OCI-LY1 (cell line): ENCODE measurements around the gene QKI.

ENCODE experiments used
- H2AFZ ChIP-seq: fragments of 200-600 bp; sonication (generic), shearing (Covaris generic); 2 replicates; pipeline ENCODE4 v1.6.0; 2014; ENCODE audit warnings: antibody characterized with exemption, mild to moderate bottlenecking, low read length
- H3F3A ChIP-seq: fragments of 200-600 bp; sonication (generic), shearing (Covaris generic); 2 replicates; pipeline ENCODE4 v1.6.0; 2014; ENCODE audit warnings: mild to moderate bottlenecking, antibody characterized with exemption, low read length, moderate library complexity; ENCODE audit not compliant: insufficient read depth
- H3K27ac ChIP-seq: fragments of 200-600 bp; sonication (generic); 2 replicates; pipeline ENCODE4 v1.5.1; 2014; ENCODE audit warnings: low read length, mixed run types, mild to moderate bottlenecking, low read depth; ENCODE audit not compliant: poor library complexity, severe bottlenecking
- H3K27me3 ChIP-seq: fragments of 200-600 bp; sonication (generic); 2 replicates; pipeline ENCODE4 v1.6.0; 2014; ENCODE audit warnings: antibody characterized with exemption, mild to moderate bottlenecking, low read length, moderate library complexity; ENCODE audit not compliant: insufficient read depth
- H3K36me3 ChIP-seq: fragments of 200-600 bp; sonication (generic); 2 replicates; pipeline ENCODE4 v1.6.1; 2014; ENCODE audit warnings: mild to moderate bottlenecking, antibody characterized with exemption, low read length, moderate library complexity, mixed read lengths; ENCODE audit not compliant: insufficient read depth
- H3K4me1 ChIP-seq: fragments of 200-600 bp; sonication (generic); 2 replicates; pipeline ENCODE4 v1.5.1; 2014; ENCODE audit warnings: mild to moderate bottlenecking, low read length, moderate library complexity; ENCODE audit not compliant: insufficient read depth, severe bottlenecking
- H3K4me2 ChIP-seq: fragments of 200-600 bp; sonication (generic), shearing (Covaris generic); 2 replicates; pipeline ENCODE4 v1.6.1; 2014; ENCODE audit warnings: low read length
- H3K4me3 ChIP-seq: fragments of 200-600 bp; sonication (generic); 2 replicates; pipeline ENCODE4 v1.5.1; 2014; ENCODE audit warnings: low read length, low read depth, mild to moderate bottlenecking, mixed read lengths; ENCODE audit not compliant: poor library complexity, severe bottlenecking
- H3K79me2 ChIP-seq: fragments of 200-600 bp; shearing (Covaris generic); 2 replicates; pipeline ENCODE4 v1.6.1; 2016; ENCODE audit warnings: mixed run types, low read length, mixed read lengths; ENCODE audit not compliant: insufficient read depth
- H3K9ac ChIP-seq: fragments of 200-600 bp; sonication (generic), shearing (Covaris generic); 2 replicates; pipeline ENCODE4 v1.6.1; 2014; ENCODE audit warnings: mild to moderate bottlenecking, low read length, mixed read lengths
- H3K9me2 ChIP-seq: fragments of 200-600 bp; sonication (generic), shearing (Covaris generic); 2 replicates; pipeline ENCODE4 v1.6.1; 2014; ENCODE audit warnings: low read depth, mild to moderate bottlenecking, low read length, mixed read lengths
- H3K9me3 ChIP-seq: fragments of 200-600 bp; shearing (Covaris generic); 2 replicates; pipeline ENCODE4 v1.6.1; 2014; ENCODE audit warnings: low read length, mixed read lengths
- H4K20me1 ChIP-seq: fragments of 200-600 bp; sonication (generic), shearing (Covaris generic); 2 replicates; pipeline ENCODE4 v1.6.0; 2016; ENCODE audit warnings: mild to moderate bottlenecking, low read length; ENCODE audit not compliant: insufficient read depth
- CTCF ChIP-seq: fragments of 200-600 bp; sonication (generic), shearing (Covaris generic); IDR thresholded peaks from 2 replicates; pipeline ENCODE4 v1.5.1; 2017; ENCODE audit warnings: mild to moderate bottlenecking, antibody characterized with exemption, low read length, moderate library complexity, mixed read lengths
- EZH2 ChIP-seq: fragments of 200-600 bp; sonication (generic), shearing (Covaris generic); IDR thresholded peaks from 2 replicates; pipeline ENCODE4 v1.8.0; 2017; ENCODE audit warnings: borderline replicate concordance, mixed run types, mild to moderate bottlenecking, antibody characterized with exemption, low read length, moderate library complexity, mixed read lengths

QKI gene

DNA sequence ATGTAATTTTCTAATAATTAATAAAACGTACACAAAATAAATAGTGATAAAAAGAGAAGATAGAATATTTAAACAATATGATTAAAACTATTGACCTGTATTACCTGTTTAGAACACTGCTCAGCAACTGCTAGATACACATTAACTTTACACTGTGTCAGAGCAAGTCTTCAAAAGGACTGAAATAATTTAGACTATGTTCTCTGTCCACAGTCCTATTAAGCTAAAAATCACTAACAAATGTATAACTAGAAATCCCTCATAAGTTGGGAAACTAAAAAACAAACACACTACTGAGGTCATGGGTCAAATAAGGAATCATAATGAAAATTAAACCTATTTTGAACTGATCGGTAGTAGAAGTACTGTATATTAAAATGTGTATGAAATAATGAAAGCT, 181.7 kb downstream of the QKI start:
- no peaks in the 10 kb centered on the region; the same call in 1 of the 2 replicates for H3K27me3 ChIP-seq
- H2AFZ ChIP-seq: no peak overlapping the region
- peaks cover 7% of the 10 kb centered on the region; the same call in 1 of the 2 replicates for H3K9me3 ChIP-seq
- H4K20me1 ChIP-seq: no peaks in the 10 kb centered on the region
- H3K9ac ChIP-seq: no peak overlapping the region
- TF ChIP-seq EZH2 (no peak), CTCF (no peak)
- no peaks in the 10 kb centered on the region for H3K79me2 ChIP-seq
- no peaks in the 10 kb centered on the region for H3K4me1 ChIP-seq
- no peaks in the 10 kb centered on the region for H3K36me3 ChIP-seq
- no peak overlapping the region for H3K4me2 ChIP-seq
- no peak overlapping the region for H3K4me3 ChIP-seq
- H3K9me2 ChIP-seq: no peaks in the 10 kb centered on the region
- no peaks in the 10 kb centered on the region for H3F3A ChIP-seq
- no peak overlapping the region for H3K27ac ChIP-seq

DNA sequence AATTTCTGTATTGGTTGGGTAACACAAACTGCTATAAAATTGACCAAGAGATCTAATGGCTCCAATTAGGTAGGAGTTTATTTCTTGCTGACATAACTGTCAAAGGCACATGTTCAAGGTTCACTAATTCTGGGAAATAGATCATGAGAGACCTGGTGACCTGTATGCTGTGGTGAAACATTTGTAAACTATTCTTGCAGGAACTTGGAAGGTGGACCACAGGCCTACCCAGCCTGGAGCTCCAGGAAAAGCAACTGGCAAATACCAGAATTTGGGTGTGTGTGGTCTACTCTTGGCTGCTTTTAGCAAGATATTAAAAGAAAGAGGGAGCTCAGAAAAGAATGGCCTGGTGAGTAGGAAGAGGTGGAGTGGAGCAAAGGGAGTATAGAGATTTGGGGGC, 184.6 kb downstream of the QKI start:
- no peaks in the 10 kb centered on the region for H3K4me1 ChIP-seq

DNA sequence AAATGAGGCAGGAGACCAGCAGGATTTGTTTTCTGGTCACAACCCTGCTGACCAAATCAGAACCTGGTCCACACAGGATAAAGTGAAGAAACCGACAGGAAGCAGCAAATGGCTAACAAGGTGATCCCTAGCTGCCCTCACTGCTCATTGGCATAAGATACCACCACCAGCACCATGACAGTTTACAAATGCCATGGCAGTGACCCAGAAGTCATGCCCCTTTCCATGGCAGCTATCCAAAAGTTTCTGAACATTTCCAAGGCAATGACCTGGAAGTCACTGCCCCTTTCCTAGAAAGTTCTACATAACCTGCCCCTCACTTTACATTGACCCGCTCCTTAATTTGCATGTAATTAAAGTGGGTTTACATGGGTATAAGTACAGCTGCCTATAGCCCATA, 185.2 kb downstream of the QKI start:
- Histone ChIP-seq H2AFZ (no peak overlapping the region), H3K4me2 (no peak overlapping the region), H3K9me2 (no peaks in the 10 kb centered on the region), H3K27ac (no peak overlapping the region), H3K79me2 (no peaks in the 10 kb centered on the region), H3K9ac (no peak overlapping the region), H3K4me3 (no peak overlapping the region), H3K9me3 (no peaks in the 10 kb centered on the region), H3K27me3 (no peaks in the 10 kb centered on the region; the same call in 1 of the 2 replicates), H3K36me3 (no peaks in the 10 kb centered on the region), H3K4me1 (no peaks in the 10 kb centered on the region), H4K20me1 (no peaks in the 10 kb centered on the region), H3F3A (no peaks in the 10 kb centered on the region)
- TF ChIP-seq CTCF (no peak), EZH2 (no peak)

More for the DNA sequence above, 184.6 kb downstream of the QKI start:
- H3F3A ChIP-seq: no peaks in the 10 kb centered on the region
- no peaks in the 10 kb centered on the region for H3K9me3 ChIP-seq
- H3K79me2 ChIP-seq: no peaks in the 10 kb centered on the region
- H3K9me2 ChIP-seq: no peaks in the 10 kb centered on the region
- no peak overlapping the region for H3K9ac ChIP-seq
- H3K36me3 ChIP-seq: no peaks in the 10 kb centered on the region
- H3K27me3 ChIP-seq: no peaks in the 10 kb centered on the region; the same call in 1 of the 2 replicates
- H4K20me1 ChIP-seq: no peaks in the 10 kb centered on the region
- H3K27ac ChIP-seq: no peak overlapping the region
- no peak overlapping the region for H2AFZ ChIP-seq
- H3K4me2 ChIP-seq: no peak overlapping the region
- TF ChIP-seq CTCF (no peak), EZH2 (no peak)
- H3K4me3 ChIP-seq: no peak overlapping the region
